GM10266 (cell line): ENCODE measurements around the gene RASA2.

Experiments
- DNase-seq: peaks from one replicate; pipeline ENCODE4 v3.0.0; 2012; ENCODE audit errors: extremely low spot score
- TF ChIP-seq, protein P1 (sequence below): IDR thresholded peaks from 2 replicates; pipeline ENCODE4 v1.5.1; 2012; ENCODE audit warnings: mild to moderate bottlenecking, low read depth; ENCODE audit not compliant: control insufficient read depth, insufficient read depth; ENCODE audit errors: missing control alignments

The RASA2 gene

GRCh38 chr3:141655801-141656200 is 169.0 kb downstream of the RASA2 start:
- TF ChIP-seq, protein P1, sequence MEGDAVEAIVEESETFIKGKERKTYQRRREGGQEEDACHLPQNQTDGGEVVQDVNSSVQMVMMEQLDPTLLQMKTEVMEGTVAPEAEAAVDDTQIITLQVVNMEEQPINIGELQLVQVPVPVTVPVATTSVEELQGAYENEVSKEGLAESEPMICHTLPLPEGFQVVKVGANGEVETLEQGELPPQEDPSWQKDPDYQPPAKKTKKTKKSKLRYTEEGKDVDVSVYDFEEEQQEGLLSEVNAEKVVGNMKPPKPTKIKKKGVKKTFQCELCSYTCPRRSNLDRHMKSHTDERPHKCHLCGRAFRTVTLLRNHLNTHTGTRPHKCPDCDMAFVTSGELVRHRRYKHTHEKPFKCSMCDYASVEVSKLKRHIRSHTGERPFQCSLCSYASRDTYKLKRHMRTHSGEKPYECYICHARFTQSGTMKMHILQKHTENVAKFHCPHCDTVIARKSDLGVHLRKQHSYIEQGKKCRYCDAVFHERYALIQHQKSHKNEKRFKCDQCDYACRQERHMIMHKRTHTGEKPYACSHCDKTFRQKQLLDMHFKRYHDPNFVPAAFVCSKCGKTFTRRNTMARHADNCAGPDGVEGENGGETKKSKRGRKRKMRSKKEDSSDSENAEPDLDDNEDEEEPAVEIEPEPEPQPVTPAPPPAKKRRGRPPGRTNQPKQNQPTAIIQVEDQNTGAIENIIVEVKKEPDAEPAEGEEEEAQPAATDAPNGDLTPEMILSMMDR, result no peak
- DNase-seq, result no peak

- TF ChIP-seq, protein P1, result no peak
- no peak for DNase-seq
Measured at GRCh38 chr3:141656771-141657170, 169.9 kb downstream of the RASA2 start.

- no peak for DNase-seq
- TF ChIP-seq, protein P1, result no peak
Measured at GRCh38 chr3:141657516-141657915, 170.7 kb downstream of the RASA2 start.

DNA sequence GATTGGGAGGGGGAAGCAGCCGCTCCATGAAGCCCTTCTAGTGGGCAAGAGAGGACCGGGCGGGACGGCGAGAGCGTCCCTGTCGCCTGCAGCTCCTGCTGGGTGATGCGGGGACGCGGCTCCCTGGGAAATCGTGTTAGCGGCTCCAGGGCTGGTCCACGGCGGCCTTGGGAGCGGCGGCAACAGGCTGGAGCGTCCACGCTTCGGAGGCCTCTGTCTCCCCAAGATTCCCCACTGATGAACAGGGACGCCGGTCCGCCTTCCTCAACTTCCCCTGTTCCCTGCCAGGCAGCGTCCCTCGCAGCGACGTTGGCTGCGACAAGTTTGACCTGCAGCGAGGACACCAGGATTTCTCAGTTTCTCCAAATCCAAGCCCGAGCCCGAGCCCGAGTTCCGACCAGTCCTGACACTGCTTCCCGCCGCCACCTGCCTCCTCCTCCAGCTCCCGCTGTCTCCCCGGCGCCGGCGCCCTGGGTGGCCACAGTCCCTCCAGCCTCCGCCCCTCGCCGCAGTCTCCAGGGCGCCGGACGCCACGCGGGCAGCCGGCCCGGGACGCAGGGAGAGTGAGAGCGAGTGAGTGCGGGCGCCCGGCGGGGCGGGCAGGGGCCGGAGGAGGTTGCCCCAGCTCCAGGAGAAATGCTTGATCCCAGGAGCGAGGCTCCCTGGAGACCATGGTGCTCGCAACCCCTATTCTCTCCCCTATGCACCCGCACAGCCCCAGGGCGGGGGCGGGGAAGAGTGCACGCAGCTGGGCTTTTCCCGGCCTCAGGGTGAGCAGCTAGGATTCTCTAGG is 173.2 kb downstream of the RASA2 start:
- no peak for DNase-seq

GRCh38 chr3:141660614-141660947 is 173.8 kb downstream of the RASA2 start:
- no peak for DNase-seq
- TF ChIP-seq, protein P1, result no peak

More for the DNA sequence above, 173.2 kb downstream of the RASA2 start:
- TF ChIP-seq, protein P1, result no peak

- TF ChIP-seq, protein P1, result no peak
- DNase-seq, result no peak
Measured at GRCh38 chr3:141661229-141662196, 174.7 kb downstream of the RASA2 start.
